GM21381 (cell line): ENCODE results near the gene SPOCK2.

ENCODE experiments used
- ATAC-seq: cut with Tn5 transposase; IDR thresholded peaks from one replicate; pipeline ENCODE4 v1.9.1; 2021; ENCODE audit warnings: mild to moderate bottlenecking, moderate library complexity; ENCODE audit not compliant: unreplicated experiment

Gene SPOCK2

GRCh38 chr10:72013202-72013945, 75.0 kb downstream of the SPOCK2 start:
- ATAC-seq = no peak

GRCh38 chr10:72012796-72013195, 75.6 kb downstream of the SPOCK2 start:
- ATAC-seq = no peak

- no peak for ATAC-seq
Measured at GRCh38 chr10:72011976-72012512, 76.3 kb downstream of the SPOCK2 start.

- no peak for ATAC-seq
Measured at GRCh38 chr10:72011468-72011867, 76.9 kb downstream of the SPOCK2 start.

GRCh38 chr10:72011016-72011415, 77.3 kb downstream of the SPOCK2 start:
- no peak for ATAC-seq

GRCh38 chr10:72010234-72010973, 77.9 kb downstream of the SPOCK2 start:
- ATAC-seq = no peak

GRCh38 chr10:72009425-72010081, 78.8 kb downstream of the SPOCK2 start:
- ATAC-seq = no peak

- no peak for ATAC-seq
Measured at GRCh38 chr10:72009051-72009424, 79.3 kb downstream of the SPOCK2 start.
